ENCODE results near the gene ETS2. TPM values are rescaled to one million over a fixed set of nuclear protein-coding genes. Genes with fewer than 3 reads are reported as not detected.

ETS2 gene
- total and polyA plus RNA-seq, 2 of the 8 experiments (the other 6 are each of a cell fraction or from before 2014, with no cell fraction given) = 11.0 to 45.1 TPM

- TF ChIP-seq NRF1 (IDR thresholded peaks at IDR 0.05; ENCODE audit: low read depth, low read length) (no peak), TAF7 (optimal IDR thresholded peaks at IDR 0.05; ENCODE audit: borderline replicate concordance, low read depth, low read length) (no peak), EZH2 (IDR thresholded peaks at IDR 0.05; ENCODE audit: low read depth, low read length, severe bottlenecking) (no peak), SRF (IDR thresholded peaks at IDR 0.05; ENCODE audit: low read depth, low read length) (no peak), KDM4A (IDR thresholded peaks at IDR 0.05; ENCODE audit: low read depth, low read length, severe bottlenecking) (no peak), ZNF274 (IDR thresholded peaks at IDR 0.05; ENCODE audit: borderline replicate concordance, extremely low read depth, low read length) (no peak), SIRT6 (IDR thresholded peaks at IDR 0.05; ENCODE audit: low read length) (no peak), TBP (IDR thresholded peaks at IDR 0.05; ENCODE audit: low read depth, low read length) (no peak)
These were observed 24.9 kb upstream of the ETS2 start (continued) for GRCh38 chr21:38780879-38781278.
